ENCODE data around the gene MTSS2.

The MTSS2 gene

DNA sequence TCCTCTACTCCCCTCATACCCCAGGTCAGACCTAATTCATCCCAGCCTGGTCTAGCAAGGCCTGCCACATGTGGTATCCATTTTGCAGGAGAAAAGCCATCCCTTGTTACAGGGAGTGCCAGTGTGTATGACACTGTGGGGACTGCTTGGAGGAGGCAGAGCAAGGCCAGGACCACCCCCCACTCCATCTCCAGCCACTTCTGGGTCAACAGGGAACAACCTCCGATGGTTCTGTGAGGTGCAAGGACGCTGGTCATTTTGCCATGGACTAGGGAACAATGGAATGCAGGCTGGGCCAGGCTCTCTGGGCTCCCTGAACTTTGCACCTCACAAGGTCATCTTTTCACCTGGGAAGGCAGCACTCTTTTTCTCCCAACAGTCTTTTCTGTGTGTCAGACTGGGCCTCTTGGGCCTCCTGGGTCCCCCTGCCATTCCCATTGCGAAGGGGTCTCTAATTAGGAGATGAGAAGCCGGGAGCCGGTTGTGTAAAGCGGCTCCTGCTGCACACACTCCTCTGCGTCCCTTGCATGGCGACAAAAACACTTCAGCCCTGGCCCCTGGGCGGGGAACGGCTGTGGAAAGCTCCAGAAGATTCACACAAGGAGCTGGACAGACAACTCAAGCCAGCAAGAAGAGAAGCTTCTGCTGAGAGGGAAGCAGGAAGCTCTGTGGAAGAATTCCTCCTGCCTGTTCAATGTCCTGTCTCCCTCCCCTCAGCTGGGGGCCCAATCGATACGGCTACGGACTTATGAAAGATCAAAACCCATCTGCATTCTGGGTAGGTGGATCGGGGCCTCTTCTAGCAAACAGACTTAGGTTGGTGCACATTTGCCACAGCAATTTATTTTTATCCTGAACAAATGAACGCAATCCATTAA is 38.5 kb upstream of the MTSS2 start:
- no peaks in the 10 kb centered on the region for H3K27me3 Mint-ChIP-seq (ENCODE audit: low read depth, poor library complexity)
- TF ChIP-seq CTCF (IDR thresholded peaks at IDR 0.05) = no peak
- H3K4me1 Mint-ChIP-seq = peaks cover 48% of the 10 kb centered on the region
- peak overlapping the region; percentile 66 for H3K27ac Mint-ChIP-seq
- peaks cover 6% of the 10 kb centered on the region for H3K9me3 Mint-ChIP-seq
- no peak for DNase-seq
- no peak overlapping the region for H3K4me3 Mint-ChIP-seq
- peaks cover 36% of the 10 kb centered on the region for H3K36me3 Mint-ChIP-seq (ENCODE audit: low read depth)

DNA sequence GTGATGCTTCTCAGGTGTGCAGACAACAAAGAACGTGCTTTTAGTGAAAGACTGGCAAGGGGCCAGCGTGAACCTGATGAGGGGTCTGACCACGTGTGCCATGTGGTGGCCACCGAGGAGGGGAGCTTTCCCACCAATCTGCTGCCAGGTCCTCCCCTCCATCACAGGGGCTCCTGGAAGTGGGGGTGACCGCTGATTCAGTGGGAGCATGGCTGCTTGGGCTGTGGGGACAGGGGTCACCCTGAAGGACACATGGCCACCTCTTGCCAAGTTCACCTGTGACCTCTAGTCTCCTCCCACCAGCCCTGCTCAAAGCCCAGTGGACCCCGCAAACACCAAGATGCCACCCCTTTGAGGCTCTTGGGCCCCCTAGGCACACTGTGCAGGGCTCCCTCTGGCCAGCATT is 37.9 kb upstream of the MTSS2 start:
- Mint-ChIP-seq H3K27ac (no peak overlapping the region), H3K9me3 (peaks cover 10% of the 10 kb centered on the region), H3K36me3 (ENCODE audit: low read depth) (peaks cover 39% of the 10 kb centered on the region), H3K4me1 (peaks cover 42% of the 10 kb centered on the region), H3K4me3 (no peak overlapping the region), H3K27me3 (ENCODE audit: low read depth, poor library complexity) (no peaks in the 10 kb centered on the region)
- DNase-seq = no peak
- TF ChIP-seq CTCF (IDR thresholded peaks at IDR 0.05) = no peak

GRCh38 chr16:70721202-70721963 is 35.5 kb upstream of the MTSS2 start:
- TF ChIP-seq CTCF (IDR thresholded peaks at IDR 0.05) = no peak
- peaks cover 41% of the 10 kb centered on the region for H3K4me1 Mint-ChIP-seq
- no peaks in the 10 kb centered on the region for H3K27me3 Mint-ChIP-seq (ENCODE audit: low read depth, poor library complexity)
- H3K36me3 Mint-ChIP-seq (ENCODE audit: low read depth) = peaks cover 36% of the 10 kb centered on the region
- peak overlapping the region; percentile 57 for H3K27ac Mint-ChIP-seq
- peaks cover 10% of the 10 kb centered on the region for H3K9me3 Mint-ChIP-seq
- H3K4me3 Mint-ChIP-seq = no peak overlapping the region
- DNase-seq = no peak

- H3K27me3 Mint-ChIP-seq (ENCODE audit: low read depth, poor library complexity) = no peaks in the 10 kb centered on the region
- H3K9me3 Mint-ChIP-seq = peaks cover 10% of the 10 kb centered on the region
- H3K4me1 Mint-ChIP-seq = peaks cover 41% of the 10 kb centered on the region
- no peak for TF ChIP-seq CTCF (IDR thresholded peaks at IDR 0.05)
- no peak overlapping the region for H3K4me3 Mint-ChIP-seq
- H3K36me3 Mint-ChIP-seq (ENCODE audit: low read depth) = peaks cover 36% of the 10 kb centered on the region
- peak overlapping the region; percentile 78 for H3K27ac Mint-ChIP-seq
- DNase-seq = no peak
Measured at GRCh38 chr16:70720425-70721201, 34.8 kb upstream of the MTSS2 start.

GRCh38 chr16:70717065-70717464 is 31.2 kb upstream of the MTSS2 start:
- peaks cover 30% of the 10 kb centered on the region for H3K36me3 Mint-ChIP-seq (ENCODE audit: low read depth)
- no peak overlapping the region for H3K4me3 Mint-ChIP-seq
- no peak for TF ChIP-seq CTCF (IDR thresholded peaks at IDR 0.05)
- no peak for DNase-seq
- H3K9me3 Mint-ChIP-seq = peaks cover 10% of the 10 kb centered on the region
- no peak overlapping the region for H3K27ac Mint-ChIP-seq
- peaks cover 3% of the 10 kb centered on the region for H3K27me3 Mint-ChIP-seq (ENCODE audit: low read depth, poor library complexity)
- peaks cover 60% of the 10 kb centered on the region for H3K4me1 Mint-ChIP-seq

All from nephron progenitor cell (in vitro differentiated cells).